Activated naive CD4-positive, alpha-beta T cell treated with anti-CD3 and anti-CD28 coated beads for 36 hours (primary cell): ENCODE measurements around the gene NUAK2. TPM values are rescaled to one million over a fixed set of nuclear protein-coding genes. Genes with fewer than 3 reads are reported as not detected.
"Not testable (repeated sequence)": the region's sequence is repeated elsewhere in the genome, so short reads cannot be mapped to it uniquely, and the experiment has no call there.

Experiments
- CTCF ChIA-PET: fragments of 350-600 bp; sonication (Branson Sonifier 250); formaldehyde crosslinking; loops from one replicate; lab custom pipeline; 2021; ENCODE audit warnings: antibody characterized with exemption; lab: Charles Lee
- DNase-seq: peaks from one replicate; pipeline ENCODE4 v3.0.0-alpha.2; 2020
- H3K27ac Mint-ChIP-seq: one replicate; pipeline ENCODE4 v1.8.0; 2021; ENCODE audit warnings: mild to moderate bottlenecking, mixed read lengths
- H3K27me3 Mint-ChIP-seq: one replicate; pipeline ENCODE4 v1.8.0; 2021; ENCODE audit warnings: low read depth, mixed read lengths
- H3K36me3 Mint-ChIP-seq: one replicate; pipeline ENCODE4 v1.8.0; 2021; ENCODE audit warnings: low read depth, mixed read lengths
- H3K4me1 Mint-ChIP-seq: one replicate; pipeline ENCODE4 v1.8.0; 2021; ENCODE audit warnings: low read depth, mixed read lengths
- H3K4me3 Mint-ChIP-seq: one replicate; pipeline ENCODE4 v1.8.0; 2021; ENCODE audit warnings: mild to moderate bottlenecking, moderate library complexity, mixed read lengths
- H3K9me3 Mint-ChIP-seq: one replicate; pipeline ENCODE4 v1.8.0; 2021; ENCODE audit warnings: mixed read lengths
- intact Hi-C: fragments of 100-400 bp; cut with micrococcal nuclease; formaldehyde crosslinking; loops from one replicate; pipeline ENCODE4 v1.15.1; 2023
- total RNA-seq, 2 experiments: library from RNA; stranded (reverse); gene quantifications; one replicate each; pipeline ENCODE4 v1.2.3, GENCODE V29; 2021

Gene NUAK2
- total RNA-seq, result 10 to 100 TPM; 11.2 to 12.2 TPM

- DNase-seq, result peak; percentile 90
- Mint-ChIP-seq H3K9me3 (no peaks in the 10 kb centered on the region), H3K4me3 (peak within 1 kb of the TSS; percentile 98), H3K27me3 (no peaks in the 10 kb centered on the region), H3K4me1 (peaks cover 50% of the 10 kb centered on the region), H3K36me3 (peaks cover 10% of the 10 kb centered on the region), H3K27ac (peak within 1 kb of the TSS; percentile 93)
- CTCF ChIA-PET, result interaction anchor here (1.1 to 23.5 kb wide), 7 partner anchors 11 to 91 kb away, joined by 3 to 948 read pairs (median 6); no protein-coding TSS in a partner anchor
- intact Hi-C loops, result loop anchor here (1.0 to 2.0 kb wide), 6 partner anchors 8 to 122 kb away; no protein-coding TSS in a partner anchor
These were observed at the start of gene NUAK2 for GRCh38 chr1:205321162-205321958. NUAK2 (minus strand) TSS chr1:205321745; CDS start chr1:205321628, 117 bp downstream.

GRCh38 chr1:205370780-205371179 is 49.2 kb upstream of the NUAK2 start:
- no peak for DNase-seq
- CTCF ChIA-PET, result no interaction called here
- H3K4me1 Mint-ChIP-seq, result peaks cover 11% of the 10 kb centered on the region
- H3K36me3 Mint-ChIP-seq, result no peaks in the 10 kb centered on the region
- no peak overlapping the region for H3K27ac Mint-ChIP-seq
- H3K4me3 Mint-ChIP-seq, result no peak overlapping the region
- H3K9me3 Mint-ChIP-seq, result no peaks in the 10 kb centered on the region
- intact Hi-C loops, result no loop called here
- H3K27me3 Mint-ChIP-seq, result no peaks in the 10 kb centered on the region

- Mint-ChIP-seq H3K4me1 (peaks cover 10% of the 10 kb centered on the region), H3K9me3 (no peaks in the 10 kb centered on the region), H3K27me3 (no peaks in the 10 kb centered on the region), H3K4me3 (no peak overlapping the region), H3K27ac (no peak overlapping the region), H3K36me3 (no peaks in the 10 kb centered on the region)
- no peak for DNase-seq
- CTCF ChIA-PET, result interaction anchor here (0.6 kb wide), 3 partner anchors 15 to 184 kb away, joined by 3 to 4 read pairs (median 4); no protein-coding TSS in a partner anchor
- intact Hi-C loops, result no loop called here
These were observed 48.2 kb upstream of the NUAK2 start for GRCh38 chr1:205369701-205370123.

GRCh38 chr1:205368478-205368877 is 46.9 kb upstream of the NUAK2 start:
- Mint-ChIP-seq H3K4me3 (no peak overlapping the region), H3K36me3 (no peaks in the 10 kb centered on the region), H3K27me3 (no peaks in the 10 kb centered on the region), H3K9me3 (no peaks in the 10 kb centered on the region), H3K4me1 (no peaks in the 10 kb centered on the region), H3K27ac (no peak overlapping the region)
- CTCF ChIA-PET, result interaction anchor here (0.6 to 2.0 kb wide), 4 partner anchors 14 to 156 kb away, joined by 3 to 8 read pairs (median 6); no protein-coding TSS in a partner anchor
- no peak for DNase-seq
- intact Hi-C loops, result no loop called here

- Mint-ChIP-seq H3K4me3 (no peak overlapping the region), H3K27me3 (no peaks in the 10 kb centered on the region), H3K36me3 (no peaks in the 10 kb centered on the region), H3K9me3 (no peaks in the 10 kb centered on the region), H3K4me1 (no peaks in the 10 kb centered on the region), H3K27ac (no peak overlapping the region)
- DNase-seq, result no peak
- CTCF ChIA-PET, result interaction anchor here (1.3 to 1.4 kb wide), 3 partner anchors 29 to 158 kb away, joined by 3 read pairs; no protein-coding TSS in a partner anchor
- intact Hi-C loops, result no loop called here
These were observed 44.5 kb upstream of the NUAK2 start for GRCh38 chr1:205365945-205366463.

DNA sequence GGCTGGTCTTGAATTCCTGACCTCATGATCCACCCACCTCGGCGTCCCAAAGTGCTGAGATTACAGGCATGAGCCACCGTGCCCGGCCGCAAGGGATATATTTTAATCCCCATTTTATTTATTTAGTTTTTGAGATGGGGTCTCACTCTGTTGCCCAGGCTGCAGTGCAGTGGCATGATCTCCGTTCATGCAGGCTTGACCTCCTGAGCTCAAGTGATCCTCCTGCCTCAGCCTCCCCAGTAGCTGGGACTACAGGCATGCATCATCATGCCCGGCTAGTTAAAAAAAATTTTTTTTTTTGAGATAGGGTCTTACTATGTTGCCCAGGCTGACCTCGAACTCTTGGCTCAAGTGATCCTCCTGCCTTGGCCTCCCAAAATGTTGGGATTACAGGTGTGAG is 43.5 kb upstream of the NUAK2 start:
- DNase-seq, H3K27ac Mint-ChIP-seq, H3K4me1 Mint-ChIP-seq, H3K4me3 Mint-ChIP-seq, intact Hi-C loops, H3K27me3 Mint-ChIP-seq, H3K36me3 Mint-ChIP-seq, H3K9me3 Mint-ChIP-seq: not testable (repeated sequence)
- CTCF ChIA-PET, result interaction anchor here (0.7 to 1.4 kb wide), 6 partner anchors 28 to 160 kb away, joined by 3 to 4 read pairs (median 4); no protein-coding TSS in a partner anchor

GRCh38 chr1:205360891-205361290 is 39.3 kb upstream of the NUAK2 start:
- intact Hi-C loops, result no loop called here
- no peaks in the 10 kb centered on the region for H3K9me3 Mint-ChIP-seq
- no peaks in the 10 kb centered on the region for H3K27me3 Mint-ChIP-seq
- no peak overlapping the region for H3K4me3 Mint-ChIP-seq
- DNase-seq, result no peak
- no peaks in the 10 kb centered on the region for H3K36me3 Mint-ChIP-seq
- no peak overlapping the region for H3K27ac Mint-ChIP-seq
- CTCF ChIA-PET, result interaction anchor here (2.3 kb wide), 1 partner anchor 124 kb away, joined by 4 read pairs; no protein-coding TSS in a partner anchor
- no peaks in the 10 kb centered on the region for H3K4me1 Mint-ChIP-seq

GRCh38 chr1:205359771-205360565 is 38.4 kb upstream of the NUAK2 start:
- intact Hi-C loops, result no loop called here
- Mint-ChIP-seq H3K4me3 (no peak overlapping the region), H3K9me3 (no peaks in the 10 kb centered on the region), H3K36me3 (no peaks in the 10 kb centered on the region), H3K27ac (no peak overlapping the region), H3K4me1 (no peaks in the 10 kb centered on the region), H3K27me3 (no peaks in the 10 kb centered on the region)
- no peak for DNase-seq
- CTCF ChIA-PET, result interaction anchor here (0.5 to 2.3 kb wide), 2 partner anchors 125 to 126 kb away, joined by 3 to 4 read pairs; no protein-coding TSS in a partner anchor

- intact Hi-C loops, result no loop called here
- CTCF ChIA-PET, result interaction anchor here (1.0 to 2.3 kb wide), 2 partner anchors 92 to 127 kb away, joined by 4 to 5 read pairs; no protein-coding TSS in a partner anchor
- H3K4me3 Mint-ChIP-seq, result no peak overlapping the region
- no peaks in the 10 kb centered on the region for H3K4me1 Mint-ChIP-seq
- DNase-seq, result no peak
- H3K9me3 Mint-ChIP-seq, result no peaks in the 10 kb centered on the region
- no peaks in the 10 kb centered on the region for H3K36me3 Mint-ChIP-seq
- H3K27me3 Mint-ChIP-seq, result no peaks in the 10 kb centered on the region
- no peak overlapping the region for H3K27ac Mint-ChIP-seq
These were observed 37.0 kb upstream of the NUAK2 start for GRCh38 chr1:205358579-205358978.

DNA sequence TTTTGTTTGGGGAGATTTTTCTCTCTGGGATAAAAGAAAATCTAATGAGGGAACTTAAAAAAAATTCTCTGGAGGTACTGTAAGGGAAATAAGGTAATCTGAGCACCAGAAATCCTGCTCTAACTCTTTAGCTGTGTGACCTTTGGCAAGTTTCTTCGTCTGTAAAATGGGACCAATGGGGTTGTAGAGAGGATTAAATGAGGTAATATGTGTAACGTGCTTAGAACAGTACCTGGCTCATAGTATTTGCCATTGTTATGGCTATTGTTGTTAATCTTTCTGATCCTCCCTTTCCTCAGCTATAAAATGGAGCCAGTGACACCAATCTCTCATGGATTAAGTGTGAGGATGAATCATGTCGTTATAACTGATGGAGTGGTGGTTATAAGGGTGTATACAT is 36.0 kb upstream of the NUAK2 start:
- no peaks in the 10 kb centered on the region for H3K4me1 Mint-ChIP-seq
- no peak for DNase-seq
- no peaks in the 10 kb centered on the region for H3K9me3 Mint-ChIP-seq
- H3K36me3 Mint-ChIP-seq, result no peaks in the 10 kb centered on the region
- CTCF ChIA-PET, result interaction anchor here (0.8 to 1.9 kb wide), 3 partner anchors 91 to 166 kb away, joined by 4 to 8 read pairs (median 5); no protein-coding TSS in a partner anchor
- no peaks in the 10 kb centered on the region for H3K27me3 Mint-ChIP-seq
- H3K4me3 Mint-ChIP-seq, result no peak overlapping the region
- H3K27ac Mint-ChIP-seq, result no peak overlapping the region
- intact Hi-C loops, result no loop called here

DNA sequence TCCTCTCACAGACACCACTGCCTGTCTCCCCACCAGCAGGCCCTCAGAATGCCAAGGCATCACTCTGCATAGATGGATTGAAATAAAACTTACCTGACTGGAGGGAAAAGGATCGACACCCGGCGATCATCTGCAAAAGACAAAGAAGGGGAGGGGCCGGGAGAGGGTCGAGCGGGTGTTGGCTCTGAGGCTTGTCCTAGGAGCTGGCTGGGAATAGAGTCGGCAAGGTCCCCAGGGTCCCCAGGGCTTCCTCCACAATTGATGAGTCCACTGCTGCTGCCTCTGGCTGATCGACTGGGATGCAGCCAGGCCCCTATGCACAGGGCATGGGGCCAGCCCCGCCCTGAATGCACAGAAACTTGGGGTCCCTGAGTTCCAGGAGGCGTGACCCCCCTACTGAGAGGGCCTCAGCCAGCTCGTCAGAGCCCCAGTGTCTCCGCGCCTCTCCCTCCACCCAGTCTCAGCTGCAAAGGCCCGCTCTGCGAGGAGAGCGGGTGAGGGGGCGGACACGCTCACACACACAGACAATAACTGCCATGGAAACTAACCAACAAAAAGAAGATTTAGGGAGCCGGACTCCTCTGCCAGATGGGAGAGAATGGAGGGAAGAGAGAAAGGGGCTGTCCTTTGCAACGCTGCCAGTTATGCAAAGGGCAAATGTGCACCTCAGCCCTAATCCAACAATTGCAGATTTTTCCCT is 35.0 kb upstream of the NUAK2 start, which contains the start of gene KLHDC8A:
Gene KLHDC8A, minus strand, starts transcription at position 483 of the 700 bp plus-strand sequence. CDS start 13,318 bp downstream, outside the sequence.
- intact Hi-C loops, result no loop called here

More for the DNA sequence above, 35.0 kb upstream of the NUAK2 start, which contains the start of gene KLHDC8A:
- Mint-ChIP-seq H3K4me3 (no peak within 1 kb of the TSS), H3K27ac (no peak within 1 kb of the TSS), H3K4me1 (no peaks in the 10 kb centered on the region), H3K27me3 (no peaks in the 10 kb centered on the region), H3K36me3 (no peaks in the 10 kb centered on the region), H3K9me3 (no peaks in the 10 kb centered on the region)
- CTCF ChIA-PET, result interaction anchor here (0.6 to 1.9 kb wide), 4 partner anchors 40 to 167 kb away, joined by 3 to 8 read pairs (median 4); no protein-coding TSS in a partner anchor
- DNase-seq, result no peak
